SK-N-DZ (cell line): ENCODE measurements around the gene FOXJ3.

ENCODE experiments used
- DNase-seq: peaks from one replicate; pipeline ENCODE4 v3.0.0-alpha.2; 2015; ENCODE audit warnings: low spot score

FOXJ3 gene

DNA sequence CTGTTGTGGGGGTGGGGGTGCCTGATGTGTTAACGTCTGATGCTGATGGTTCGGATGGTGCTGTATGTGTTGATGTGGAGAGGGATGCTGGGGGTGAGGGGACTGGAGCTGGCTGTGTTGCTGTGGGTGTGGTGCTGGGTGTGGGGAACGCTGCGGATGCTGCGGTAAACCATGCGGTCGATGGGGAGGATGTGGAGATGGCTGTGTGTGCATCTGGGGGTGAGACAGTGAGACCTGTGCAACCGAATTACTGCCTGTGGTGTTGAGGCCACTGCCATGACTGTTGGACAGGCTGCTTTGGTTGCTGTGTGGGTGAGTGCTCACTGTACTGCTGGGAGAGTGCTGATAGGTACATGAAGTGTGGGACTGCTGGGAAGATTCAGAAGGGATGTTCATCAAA, 143.7 kb downstream of the FOXJ3 start:
- DNase-seq = no peak

GRCh38 chr1:42189931-42190853, 144.8 kb downstream of the FOXJ3 start:
- DNase-seq = no peak

DNA sequence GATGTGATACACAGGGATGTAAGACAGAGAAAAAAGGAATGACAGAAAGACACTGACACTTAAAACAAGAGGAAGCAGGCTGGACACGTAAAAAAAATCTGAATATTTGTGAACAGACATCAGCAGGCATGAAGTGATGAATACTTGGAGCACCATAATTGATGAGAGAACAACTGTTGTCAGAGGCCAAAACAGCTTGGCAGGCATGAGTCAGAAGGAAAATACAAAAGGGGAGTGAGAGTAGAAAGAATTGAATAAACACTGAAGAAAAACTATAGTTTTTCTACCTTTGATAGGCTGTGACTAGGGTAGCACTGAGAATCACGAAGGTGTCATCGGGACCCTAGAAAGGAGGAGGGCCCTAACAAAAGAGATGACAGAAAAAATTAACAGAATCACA, 148.9 kb downstream of the FOXJ3 start:
- no peak for DNase-seq

DNA sequence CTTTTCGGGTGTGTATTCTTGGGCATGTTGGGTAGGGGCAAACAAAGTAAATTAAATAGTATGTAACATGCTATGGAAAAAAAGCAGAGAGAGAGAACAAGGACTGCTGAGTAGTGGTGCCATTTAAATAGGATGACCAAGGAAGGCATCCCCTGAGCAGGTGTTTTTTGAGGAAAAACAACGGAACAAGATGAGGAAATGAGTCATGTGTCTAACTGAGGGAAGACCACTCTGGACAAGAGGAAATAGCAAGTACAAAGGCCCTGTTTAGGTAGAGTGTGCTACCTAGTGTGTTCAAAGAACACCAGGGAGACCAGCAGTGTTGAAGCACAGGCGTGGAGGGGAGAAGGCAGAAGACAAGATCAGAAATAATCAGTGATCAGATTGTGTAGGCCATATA, 150.4 kb downstream of the FOXJ3 start:
- DNase-seq = no peak

GRCh38 chr1:42183957-42184268, 151.1 kb downstream of the FOXJ3 start:
- no peak for DNase-seq

- DNase-seq = no peak
Observed at GRCh38 chr1:42183210-42183956, 151.7 kb downstream of the FOXJ3 start.

- DNase-seq = no peak
Observed at GRCh38 chr1:42181687-42182086, 153.3 kb downstream of the FOXJ3 start.

DNA sequence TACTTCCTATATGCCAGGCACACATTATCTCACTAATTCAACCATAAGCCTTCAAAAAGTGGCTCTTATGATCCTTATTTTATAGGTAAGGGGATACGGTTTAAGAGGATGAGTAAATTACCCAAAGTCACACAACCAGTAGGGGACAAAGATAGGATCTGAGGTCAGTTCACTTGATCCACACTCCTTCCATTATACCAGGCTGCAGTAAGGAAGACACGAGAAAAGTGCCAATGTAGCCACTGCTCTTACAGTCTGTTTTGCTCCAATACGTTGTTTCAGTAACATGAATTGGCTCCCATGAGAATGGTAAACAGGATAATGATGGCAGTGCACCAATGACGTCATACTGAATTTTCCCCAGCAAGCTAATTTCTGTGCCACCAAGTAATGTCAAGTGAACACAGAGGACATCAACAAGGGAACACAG, 155.1 kb downstream of the FOXJ3 start:
- no peak for DNase-seq

DNA sequence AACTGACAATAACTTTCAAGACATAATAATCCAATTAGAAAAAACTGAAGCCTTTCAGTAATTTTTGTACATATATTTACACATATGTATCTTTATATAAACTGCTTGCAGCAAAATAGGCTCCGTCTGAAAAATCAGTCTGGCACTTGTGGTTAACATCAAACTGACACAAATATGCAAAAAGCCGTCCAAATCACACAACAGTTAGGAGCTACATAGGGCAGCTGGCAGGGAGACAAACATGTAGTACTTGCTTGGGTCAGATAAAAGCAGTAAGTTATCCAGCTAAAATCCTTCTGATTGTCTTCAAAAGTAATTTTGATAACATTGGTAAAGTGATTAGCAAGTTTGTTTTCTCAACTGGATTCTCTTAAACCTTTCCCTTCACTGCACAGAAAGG, 155.8 kb downstream of the FOXJ3 start:
- DNase-seq = no peak

DNA sequence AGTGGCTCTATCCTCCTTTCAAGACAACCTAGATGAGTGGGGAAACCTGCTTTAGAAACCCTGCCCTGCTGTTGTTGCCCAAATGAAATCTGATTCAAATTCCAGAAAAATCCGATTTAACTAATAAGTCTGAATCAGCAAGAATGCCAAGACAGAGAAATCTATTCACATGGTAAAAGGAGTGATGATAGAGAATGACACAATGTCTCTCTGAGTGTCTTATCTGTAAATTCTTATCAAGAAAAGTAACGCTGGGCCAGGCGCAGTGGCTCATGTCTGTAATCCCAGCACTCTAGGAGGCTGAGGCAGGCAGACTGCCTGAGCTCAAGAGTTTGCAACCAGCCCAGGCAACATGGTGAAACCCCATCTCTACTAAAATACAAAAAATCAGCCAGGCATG, 156.8 kb downstream of the FOXJ3 start:
- DNase-seq = no peak

DNA sequence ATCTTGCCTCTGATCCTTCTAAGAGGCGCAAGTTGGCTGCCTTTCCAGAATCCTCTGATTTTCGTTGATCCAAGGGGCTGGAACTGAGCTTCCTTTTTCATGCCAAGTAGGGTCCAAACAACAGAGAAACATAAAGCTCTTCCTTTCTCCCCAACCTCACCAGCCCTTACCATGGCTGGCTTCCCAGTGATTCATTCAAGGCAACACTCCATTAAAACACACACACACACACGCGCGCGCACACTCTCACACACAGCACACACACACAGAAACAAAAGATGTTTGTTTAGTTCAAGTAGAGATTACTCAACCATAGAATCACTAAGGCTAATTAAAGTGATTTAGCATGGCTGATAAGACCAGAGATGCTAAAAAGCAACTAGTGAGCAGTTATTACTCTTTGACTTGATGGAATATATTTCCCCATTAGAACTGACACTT, 157.5 kb downstream of the FOXJ3 start:
- DNase-seq = no peak

- DNase-seq = peak; percentile 45
Observed at GRCh38 chr1:42176902-42177519, 158.0 kb downstream of the FOXJ3 start.

GRCh38 chr1:42175314-42176054, 159.6 kb downstream of the FOXJ3 start:
- DNase-seq = no peak

- no peak for DNase-seq
Observed at GRCh38 chr1:42173961-42174735, 160.9 kb downstream of the FOXJ3 start.

DNA sequence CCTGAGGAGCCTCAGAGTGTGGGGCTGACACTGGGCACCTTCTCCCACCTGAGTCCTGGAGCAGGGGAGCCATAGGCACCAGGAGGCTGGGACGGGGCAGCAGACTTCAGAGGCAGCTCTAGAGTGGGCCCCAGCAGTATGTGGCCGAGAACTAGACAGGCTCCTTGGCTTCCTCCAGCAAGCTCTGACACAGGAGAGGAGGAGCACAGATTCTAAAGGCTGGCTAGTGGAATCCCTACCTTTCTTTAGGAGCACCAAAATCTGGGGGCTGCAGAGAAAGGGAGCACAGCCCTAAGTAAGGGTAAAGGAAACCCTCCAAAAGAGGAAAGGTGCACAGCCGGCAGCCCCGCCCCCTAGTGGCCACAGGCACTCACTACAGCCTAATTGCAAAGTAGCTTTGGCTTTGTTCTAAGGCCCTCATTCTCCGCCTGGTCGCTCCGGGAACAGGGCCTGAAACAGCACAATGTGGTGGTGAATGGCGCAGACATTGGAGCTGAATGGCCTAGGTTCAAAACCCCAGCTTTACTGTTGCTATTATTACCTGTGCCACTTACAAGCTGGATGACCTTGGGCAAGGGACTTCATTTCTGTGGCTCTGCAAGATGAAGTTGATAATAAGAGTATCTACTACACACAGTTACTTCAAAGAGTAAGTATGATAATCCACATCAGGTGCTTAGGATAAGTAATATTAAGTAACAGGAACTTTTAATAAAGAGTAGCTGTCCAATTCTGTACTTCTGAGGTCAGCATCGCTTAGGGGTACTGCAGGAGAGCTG, 161.7 kb downstream of the FOXJ3 start:
- DNase-seq = peak; percentile 47

- DNase-seq = no peak
Observed at GRCh38 chr1:42172381-42173133, 162.5 kb downstream of the FOXJ3 start.

DNA sequence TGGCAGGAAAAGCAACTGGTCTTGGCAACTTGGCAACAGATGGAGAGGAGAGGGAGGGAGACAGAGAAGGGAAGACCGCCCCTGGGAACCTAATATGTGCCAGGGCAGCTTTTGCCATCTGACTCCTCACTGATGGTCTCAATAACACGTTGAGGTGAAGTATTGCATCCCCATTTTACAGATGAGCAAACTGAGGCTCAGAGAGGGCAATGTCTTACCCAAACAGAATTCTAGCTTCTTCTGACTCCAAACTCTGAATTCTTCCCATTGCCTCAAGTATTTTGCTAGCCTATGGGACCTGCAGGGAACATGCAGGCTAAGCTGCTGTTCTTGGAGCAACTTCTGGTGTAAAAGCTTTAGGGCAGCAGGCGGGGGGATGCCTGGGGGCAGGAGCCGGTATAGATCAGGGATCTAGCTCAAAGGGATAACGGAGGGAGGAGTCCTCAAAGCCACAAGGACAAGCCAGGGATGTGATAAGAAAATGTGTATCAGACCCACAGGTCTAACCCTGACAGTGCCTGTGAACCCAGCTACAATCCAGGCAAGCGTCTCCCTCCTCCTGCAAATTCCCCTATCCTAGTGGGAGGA, 163.3 kb downstream of the FOXJ3 start:
- DNase-seq = no peak

GRCh38 chr1:42170779-42171621, 164.0 kb downstream of the FOXJ3 start:
- DNase-seq = no peak
